DMS 273 (cell line): Measurements from ENCODE around the gene BEND3.
"Not testable (repeated sequence)": the region's sequence is repeated elsewhere in the genome, so short reads cannot be mapped to it uniquely, and the experiment has no call there.

ENCODE experiments used
- DNase-seq: peaks from one replicate; lab custom pipeline; 2025; ENCODE audit not compliant: unreplicated experiment; lab: John Stamatoyannopoulos, UW

Gene BEND3

GRCh38 chr6:107047807-107048206 lies 67.5 kb downstream of the BEND3 start:
- no peak for DNase-seq

- peak; percentile 19 for DNase-seq
Observed at GRCh38 chr6:107045826-107046675, 69.3 kb downstream of the BEND3 start.

- no peak for DNase-seq
Observed at GRCh38 chr6:107033126-107033525, 82.2 kb downstream of the BEND3 start.

GRCh38 chr6:107032051-107032450 lies 83.3 kb downstream of the BEND3 start:
- DNase-seq, result no peak

- no peak for DNase-seq
Observed at GRCh38 chr6:107030151-107030550, 85.2 kb downstream of the BEND3 start.

- DNase-seq, result no peak
Observed at GRCh38 chr6:107026965-107027364, 88.3 kb downstream of the BEND3 start.

GRCh38 chr6:107021446-107022185 lies 93.7 kb downstream of the BEND3 start:
- DNase-seq, result no peak

- no peak for DNase-seq
Observed at GRCh38 chr6:107020239-107020638, 95.1 kb downstream of the BEND3 start.

GRCh38 chr6:107019628-107020027 lies 95.7 kb downstream of the BEND3 start:
- DNase-seq, result not testable (repeated sequence)

- DNase-seq, result no peak
Observed at GRCh38 chr6:107019047-107019446, 96.3 kb downstream of the BEND3 start.
